ENCODE results near the gene FCGR3A.
"Not testable (repeated sequence)": the region's sequence is repeated elsewhere in the genome, so short reads cannot be mapped to it uniquely, and the experiment has no call there.

The FCGR3A gene

DNA sequence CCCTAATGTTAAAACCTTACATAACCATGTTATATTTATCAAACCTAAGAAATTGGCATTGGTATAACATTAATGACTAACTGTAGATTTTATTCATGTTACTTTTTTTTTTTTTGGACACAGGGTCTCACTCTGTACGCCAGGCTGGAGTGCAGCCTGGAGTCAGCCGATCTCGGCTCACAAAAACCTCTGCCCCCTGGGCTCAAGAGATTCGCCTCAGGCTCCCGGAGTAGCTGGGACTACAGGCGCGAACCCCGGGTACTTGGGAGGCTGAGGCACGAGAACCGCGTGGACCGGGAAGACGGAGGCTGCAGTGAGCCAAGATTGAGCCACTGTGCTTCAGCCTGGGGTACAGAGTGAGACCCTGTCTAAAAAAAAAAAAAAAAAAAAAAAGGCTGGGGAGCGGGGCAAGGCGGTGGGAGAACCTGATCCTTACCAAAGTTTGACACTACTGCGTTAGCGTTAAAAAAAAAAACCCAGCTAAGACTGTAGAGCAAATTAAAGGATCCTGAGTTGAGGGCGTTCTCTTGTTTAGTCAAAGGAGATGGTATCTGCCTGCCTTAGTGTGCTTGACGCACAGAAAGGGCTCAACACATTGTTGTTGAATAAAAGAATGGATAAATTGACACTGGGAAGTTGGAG lies 20.0 kb downstream of the FCGR3A start:
- not testable (repeated sequence) for DNase-seq

DNA sequence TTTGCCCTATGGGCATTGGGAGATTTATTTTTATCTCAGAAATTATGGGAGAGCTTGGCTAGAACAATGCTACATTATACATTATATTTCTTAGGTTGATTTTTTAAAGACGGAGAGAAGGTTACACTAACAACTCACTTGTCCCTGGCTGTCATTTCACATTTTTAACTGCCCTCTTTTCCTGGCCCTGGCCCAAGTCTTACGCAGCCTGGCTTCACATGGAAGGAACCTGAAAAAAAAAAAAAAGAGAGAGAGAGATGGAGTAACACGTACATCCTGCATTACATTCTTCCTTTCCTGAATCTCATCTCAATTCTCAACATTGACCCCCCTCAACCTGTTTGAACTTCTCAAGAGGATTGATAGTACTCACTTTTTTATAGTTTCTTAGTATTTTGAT lies 21.1 kb downstream of the FCGR3A start:
- not testable (repeated sequence) for DNase-seq

DNA sequence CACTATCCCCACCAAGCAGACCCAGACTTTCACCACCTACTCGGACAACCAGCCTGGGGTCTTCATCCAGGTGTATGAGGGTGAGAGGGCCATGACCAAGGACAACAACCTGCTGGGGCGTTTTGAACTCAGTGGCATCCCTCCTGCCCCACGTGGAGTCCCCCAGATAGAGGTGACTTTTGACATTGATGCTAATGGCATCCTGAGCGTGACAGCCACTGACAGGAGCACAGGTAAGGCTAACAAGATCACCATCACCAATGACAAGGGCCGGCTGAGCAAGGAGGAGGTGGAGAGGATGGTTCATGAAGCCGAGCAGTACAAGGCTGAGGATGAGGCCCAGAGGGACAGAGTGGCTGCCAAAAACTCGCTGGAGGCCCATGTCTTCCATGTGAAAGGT lies 23.7 kb downstream of the FCGR3A start:
- DNase-seq = not testable (repeated sequence)

DNA sequence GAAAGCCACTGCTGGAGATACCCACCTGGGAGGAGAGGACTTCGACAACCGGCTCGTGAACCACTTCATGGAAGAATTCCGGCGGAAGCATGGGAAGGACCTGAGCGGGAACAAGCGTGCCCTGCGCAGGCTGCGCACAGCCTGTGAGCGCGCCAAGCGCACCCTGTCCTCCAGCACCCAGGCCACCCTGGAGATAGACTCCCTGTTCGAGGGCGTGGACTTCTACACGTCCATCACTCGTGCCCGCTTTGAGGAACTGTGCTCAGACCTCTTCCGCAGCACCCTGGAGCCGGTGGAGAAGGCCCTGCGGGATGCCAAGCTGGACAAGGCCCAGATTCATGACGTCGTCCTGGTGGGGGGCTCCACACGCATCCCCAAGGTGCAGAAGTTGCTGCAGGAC lies 24.3 kb downstream of the FCGR3A start:
- not testable (repeated sequence) for DNase-seq

DNA sequence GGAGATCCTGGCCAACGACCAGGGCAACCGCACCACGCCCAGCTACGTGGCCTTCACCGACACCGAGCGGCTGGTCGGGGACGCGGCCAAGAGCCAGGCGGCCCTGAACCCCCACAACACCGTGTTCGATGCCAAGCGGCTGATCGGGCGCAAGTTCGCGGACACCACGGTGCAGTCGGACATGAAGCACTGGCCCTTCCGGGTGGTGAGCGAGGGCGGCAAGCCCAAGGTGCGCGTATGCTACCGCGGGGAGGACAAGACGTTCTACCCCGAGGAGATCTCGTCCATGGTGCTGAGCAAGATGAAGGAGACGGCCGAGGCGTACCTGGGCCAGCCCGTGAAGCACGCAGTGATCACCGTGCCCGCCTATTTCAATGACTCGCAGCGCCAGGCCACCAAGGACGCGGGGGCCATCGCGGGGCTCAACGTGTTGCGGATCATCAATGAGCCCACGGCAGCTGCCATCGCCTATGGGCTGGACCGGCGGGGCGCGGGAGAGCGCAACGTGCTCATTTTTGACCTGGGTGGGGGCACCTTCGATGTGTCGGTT lies 24.8 kb downstream of the FCGR3A start:
- DNase-seq = peak; percentile 46

DNA sequence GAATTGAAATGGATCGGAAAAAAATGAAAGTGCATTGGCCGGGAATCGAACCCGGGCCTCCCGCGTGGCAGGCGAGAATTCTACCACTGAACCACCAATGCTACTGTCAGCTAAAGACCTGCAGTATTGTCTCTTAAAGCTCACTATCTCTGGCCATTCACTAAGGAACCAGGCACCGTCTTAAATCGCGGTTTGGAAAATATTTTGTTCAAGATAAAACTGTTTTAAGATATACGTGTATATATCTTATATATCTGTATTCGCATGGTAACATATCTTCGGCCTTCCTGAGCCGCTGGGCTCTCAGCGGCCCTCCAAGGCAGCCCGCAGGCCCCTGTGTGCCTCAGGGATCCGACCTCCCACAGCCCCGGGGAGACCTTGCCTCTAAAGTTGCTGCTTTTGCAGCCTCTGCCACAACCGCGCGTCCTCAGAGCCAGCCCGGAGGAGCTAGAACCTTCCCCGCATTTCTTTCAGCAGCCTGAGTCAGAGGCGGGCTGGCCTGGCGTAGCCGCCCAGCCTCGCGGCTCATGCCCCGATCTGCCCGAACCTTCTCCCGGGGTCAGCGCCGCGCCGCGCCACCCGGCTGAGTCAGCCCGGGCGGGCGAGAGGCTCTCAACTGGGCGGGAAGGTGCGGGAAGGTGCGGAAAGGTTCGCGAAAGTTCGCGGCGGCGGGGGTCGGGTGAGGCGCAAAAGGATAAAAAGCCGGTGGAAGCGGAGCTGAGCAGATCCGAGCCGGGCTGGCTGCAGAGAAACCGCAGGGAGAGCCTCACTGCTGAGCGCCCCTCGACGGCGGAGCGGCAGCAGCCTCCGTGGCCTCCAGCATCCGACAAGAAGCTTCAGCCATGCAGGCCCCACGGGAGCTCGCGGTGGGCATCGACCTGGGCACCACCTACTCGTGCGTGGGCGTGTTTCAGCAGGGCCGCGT lies 25.5 kb downstream of the FCGR3A start, which contains the start of gene HSPA6:
TSS of gene HSPA6 (plus strand) at position 724 of the 925 bp plus-strand sequence. CDS start at position 843, 119 bp downstream.
- peak; percentile 78 for DNase-seq

DNA sequence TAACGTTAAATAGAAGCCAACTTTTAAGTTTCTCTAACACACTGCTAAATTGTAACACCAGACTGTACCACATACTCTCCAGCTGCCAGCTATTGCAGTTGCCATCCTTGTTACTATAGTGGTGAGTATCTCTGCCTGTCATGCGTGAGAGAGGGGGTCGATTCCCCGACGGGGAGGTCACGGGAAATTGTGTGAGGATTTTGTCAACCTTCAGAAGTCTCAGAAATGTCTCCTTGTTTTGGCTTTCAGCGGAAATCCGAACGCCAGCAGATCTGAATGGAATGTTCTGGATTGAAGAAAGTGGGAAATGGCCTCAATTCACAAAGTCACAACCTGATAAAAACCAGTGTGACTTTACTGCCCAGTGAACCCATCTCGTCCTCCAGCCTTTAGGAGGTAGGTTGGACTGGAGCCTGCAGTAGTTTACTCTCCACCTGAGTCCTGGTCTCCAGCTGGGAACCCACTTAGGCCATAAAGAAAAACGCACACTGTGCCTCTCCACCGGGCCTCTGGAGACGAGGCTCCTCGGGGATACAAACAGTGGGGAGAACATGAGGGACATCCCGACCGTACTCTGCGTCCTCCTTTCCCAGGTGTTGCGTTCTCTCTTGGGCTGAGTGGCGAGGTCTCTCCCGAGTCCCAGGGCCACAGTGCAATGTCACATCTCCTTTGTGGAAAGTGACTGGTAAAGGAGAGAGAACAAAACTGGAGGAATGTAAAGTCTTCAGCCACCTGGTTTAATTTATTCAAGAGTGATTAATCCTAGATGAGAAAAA lies 26.4 kb downstream of the FCGR3A start:
- DNase-seq = not testable (repeated sequence)

DNA sequence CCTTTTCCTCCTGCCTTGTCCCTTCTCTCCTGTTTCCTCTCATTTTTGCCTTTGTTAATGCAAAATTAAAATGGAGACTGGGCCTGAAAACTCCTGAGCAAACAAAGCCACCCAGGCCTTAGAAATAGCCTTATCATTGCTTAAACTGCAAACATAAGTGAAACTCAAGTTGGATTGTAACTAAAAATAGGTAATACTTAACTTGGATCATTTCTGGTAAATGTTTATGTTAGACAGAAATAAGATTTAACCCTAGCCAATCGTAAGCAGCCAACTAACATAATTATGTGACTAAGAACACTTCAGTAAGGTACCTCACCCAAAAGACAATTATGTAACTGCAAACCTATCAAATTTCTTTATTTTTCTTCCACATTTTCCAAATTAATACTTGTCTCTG lies 35.7 kb downstream of the FCGR3A start:
- DNase-seq = not testable (repeated sequence)

DNA sequence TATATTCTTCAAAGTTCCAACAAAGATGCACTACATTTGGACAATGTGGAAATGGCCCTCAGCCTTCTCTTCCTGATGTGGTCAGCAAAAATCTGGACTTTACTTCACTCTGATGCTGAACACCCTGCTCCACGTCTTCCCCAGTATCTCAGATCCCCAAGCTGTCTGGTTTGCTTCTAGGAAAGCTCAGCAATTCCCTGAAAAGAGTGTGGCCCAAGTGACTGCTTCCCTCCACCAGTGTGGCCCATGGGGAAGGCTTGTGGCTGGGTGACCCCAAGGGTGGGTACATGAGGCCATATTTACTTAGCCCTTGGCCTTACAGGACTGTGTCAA lies 36.2 kb downstream of the FCGR3A start:
- DNase-seq = not testable (repeated sequence)

DNA sequence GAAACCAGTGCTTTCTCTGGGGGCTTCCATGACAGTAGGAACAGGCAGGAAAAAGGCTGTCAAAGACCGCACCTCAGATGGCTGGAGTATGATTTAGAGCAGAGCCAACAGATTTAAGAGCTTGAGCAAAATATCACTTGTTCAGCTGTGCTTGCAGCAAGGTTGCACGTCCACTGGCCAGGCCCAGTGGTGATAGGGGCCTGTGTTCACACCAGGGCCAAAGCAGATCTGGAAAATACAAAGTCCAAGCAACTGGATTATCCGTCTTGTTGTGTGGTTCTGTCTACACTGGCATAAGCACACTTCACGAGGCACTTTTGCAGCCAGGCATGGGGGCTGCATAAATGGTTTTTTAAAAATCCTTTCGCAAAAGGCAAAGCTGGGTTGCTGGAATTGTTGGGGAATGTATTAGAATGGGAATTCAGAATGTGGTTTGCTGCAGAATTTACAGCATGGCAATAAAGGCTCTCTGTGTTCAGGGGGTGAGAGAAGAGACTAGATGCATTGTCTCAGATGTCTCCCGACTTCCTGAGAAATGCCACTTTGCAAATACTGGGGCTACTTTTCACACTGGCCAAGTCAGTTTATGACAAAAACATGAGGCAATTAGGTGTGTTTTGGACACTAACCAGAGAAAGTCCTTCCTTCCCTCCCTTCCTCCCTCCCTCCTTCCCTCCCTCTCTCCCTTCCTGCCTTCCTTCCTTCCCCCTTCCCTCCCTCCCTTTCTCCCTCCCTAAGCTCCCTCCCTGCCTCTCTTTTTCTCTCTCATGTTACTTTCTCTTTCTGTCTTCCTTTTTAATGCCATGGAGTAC lies 36.8 kb downstream of the FCGR3A start:
- DNase-seq = not testable (repeated sequence)

DNA sequence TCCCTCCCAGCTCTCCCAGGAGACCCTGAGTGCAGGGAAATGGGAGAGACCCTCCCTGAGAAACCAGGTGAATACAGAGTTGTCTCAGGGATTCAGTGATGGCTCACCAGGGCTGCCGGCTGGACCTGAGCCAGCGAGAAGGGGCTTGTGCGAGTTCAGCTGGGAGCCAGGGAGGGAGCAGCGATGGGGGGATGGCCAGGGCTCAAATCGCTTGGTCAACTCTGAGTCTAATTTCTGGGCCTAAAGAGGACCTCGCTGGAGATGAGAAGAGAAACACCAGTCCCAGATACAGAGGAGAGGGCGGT lies 37.9 kb downstream of the FCGR3A start:
- DNase-seq = no peak

DNA sequence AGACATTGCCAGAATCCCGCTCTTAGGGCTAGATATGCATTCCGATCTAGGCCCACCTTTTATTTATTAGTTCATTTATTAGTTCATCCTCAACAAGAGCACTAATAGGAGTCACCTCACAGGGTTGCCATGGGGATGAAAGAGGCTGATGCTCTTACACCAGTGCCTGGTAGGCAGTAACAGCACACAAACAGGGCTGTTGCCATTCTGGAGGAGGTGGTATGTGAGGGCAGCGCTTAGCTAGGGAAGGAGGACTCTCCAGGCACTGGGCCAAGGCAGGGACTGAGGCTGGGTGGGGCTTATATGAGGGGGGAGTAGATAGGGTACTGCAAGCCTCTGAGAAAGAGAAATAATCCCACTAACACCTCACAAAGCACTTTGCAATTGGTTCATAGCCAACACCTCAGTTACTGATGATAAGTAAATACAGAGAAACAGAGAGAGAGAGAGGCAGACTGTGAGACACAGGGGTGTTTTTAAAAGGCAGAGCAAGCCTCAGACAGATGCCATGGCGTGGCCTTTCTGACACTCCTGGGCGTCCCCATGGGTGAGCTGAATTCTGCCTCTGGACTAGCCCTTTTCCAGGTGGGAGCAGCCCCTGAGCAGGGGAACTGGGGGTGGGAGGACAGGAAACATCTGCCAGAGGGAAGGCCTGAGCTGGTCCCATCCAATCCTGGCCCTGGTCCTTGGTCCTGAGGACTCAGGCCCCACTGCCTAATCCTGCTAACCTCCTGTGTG lies 38.4 kb downstream of the FCGR3A start:
- no peak for DNase-seq

DNA sequence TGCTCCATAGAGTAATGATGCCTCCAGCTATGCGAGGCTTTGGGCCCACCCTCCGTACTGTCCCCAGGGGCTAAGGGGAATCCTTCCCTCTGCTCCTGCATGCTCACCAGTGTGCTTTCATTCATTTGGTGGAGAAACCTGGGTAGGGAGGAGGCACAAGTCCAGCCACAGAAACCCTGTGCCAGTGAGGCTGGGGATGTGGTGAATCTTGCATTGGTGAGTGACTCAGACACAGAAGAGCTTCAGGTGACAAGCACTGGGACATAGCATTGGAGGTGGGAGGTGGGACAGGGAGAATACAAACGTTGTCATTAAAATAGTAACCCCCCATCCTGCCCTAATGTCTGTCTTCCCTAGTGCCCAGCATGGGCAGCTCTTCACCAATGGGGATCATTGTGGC lies 39.1 kb downstream of the FCGR3A start:
- no peak for DNase-seq

DNA sequence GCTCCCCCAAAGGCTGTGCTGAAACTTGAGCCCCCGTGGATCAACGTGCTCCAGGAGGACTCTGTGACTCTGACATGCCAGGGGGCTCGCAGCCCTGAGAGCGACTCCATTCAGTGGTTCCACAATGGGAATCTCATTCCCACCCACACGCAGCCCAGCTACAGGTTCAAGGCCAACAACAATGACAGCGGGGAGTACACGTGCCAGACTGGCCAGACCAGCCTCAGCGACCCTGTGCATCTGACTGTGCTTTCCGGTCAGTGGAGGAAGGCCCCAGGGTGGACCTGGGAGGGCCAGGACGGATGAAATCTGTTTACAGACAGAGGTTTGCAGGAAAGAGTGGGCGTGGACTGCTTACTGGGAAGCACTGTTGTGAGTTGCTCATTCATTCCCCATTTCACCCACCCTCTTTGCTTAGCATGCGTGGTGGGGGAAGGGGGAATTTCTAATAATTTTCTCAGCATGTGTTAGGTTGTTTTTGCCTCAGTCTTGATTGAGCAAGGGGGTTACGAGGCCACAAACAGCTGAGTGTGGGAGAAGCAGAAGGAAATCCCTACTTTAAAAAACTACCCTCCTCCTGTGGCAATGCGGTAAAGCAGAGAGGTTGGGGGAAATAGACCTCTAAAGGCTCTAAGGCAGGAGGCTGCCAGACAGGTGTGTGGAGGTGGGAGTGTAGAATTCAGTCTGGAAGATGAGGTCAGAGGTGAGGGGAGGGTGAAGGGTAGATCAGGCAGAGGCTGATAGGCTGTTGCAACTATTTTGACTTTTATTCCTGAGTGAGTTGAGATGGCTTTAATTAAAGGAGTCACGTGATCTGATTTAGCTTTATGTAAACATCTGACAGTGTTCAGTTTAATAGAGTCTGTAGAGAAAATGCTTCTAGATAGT lies 43.0 kb downstream of the FCGR3A start:
- DNase-seq = no peak

DNA sequence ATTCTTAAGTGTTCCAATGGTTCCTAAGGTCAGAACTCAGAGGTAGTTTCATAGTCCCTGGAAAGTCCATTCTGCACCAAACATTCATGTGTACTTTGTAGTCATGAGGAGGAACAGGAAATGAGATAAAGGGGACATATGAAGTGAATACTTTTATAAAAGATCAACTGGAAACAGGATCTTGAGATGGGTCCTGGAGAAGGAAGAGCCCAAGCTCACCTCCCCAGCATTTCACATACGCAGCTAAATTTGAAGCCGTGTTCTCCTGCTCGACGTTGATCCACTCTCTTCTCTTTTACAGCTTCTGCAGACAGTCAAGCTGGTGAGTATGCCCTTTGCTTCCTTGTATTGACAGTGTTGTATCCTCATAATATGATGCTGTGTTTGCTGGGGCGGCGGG lies 43.9 kb downstream of the FCGR3A start:
- no peak for DNase-seq

DNA sequence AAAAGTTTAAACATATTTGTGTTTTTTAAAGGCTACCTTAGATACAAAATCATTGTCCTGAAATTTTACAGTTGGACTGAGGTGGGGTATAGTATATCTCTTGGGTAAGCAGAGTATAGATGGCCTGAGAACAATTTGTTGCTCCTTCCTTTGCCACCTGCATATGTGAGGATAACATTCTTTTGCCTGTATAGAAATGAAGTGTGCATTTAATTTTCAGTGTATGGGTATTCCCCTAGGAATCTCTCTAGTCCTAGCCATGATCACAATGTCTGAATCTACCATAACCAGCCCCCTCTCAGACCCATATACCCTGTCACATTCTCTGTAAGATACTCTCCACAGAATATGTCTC lies 46.2 kb downstream of the FCGR3A start:
- no peak for DNase-seq

DNA sequence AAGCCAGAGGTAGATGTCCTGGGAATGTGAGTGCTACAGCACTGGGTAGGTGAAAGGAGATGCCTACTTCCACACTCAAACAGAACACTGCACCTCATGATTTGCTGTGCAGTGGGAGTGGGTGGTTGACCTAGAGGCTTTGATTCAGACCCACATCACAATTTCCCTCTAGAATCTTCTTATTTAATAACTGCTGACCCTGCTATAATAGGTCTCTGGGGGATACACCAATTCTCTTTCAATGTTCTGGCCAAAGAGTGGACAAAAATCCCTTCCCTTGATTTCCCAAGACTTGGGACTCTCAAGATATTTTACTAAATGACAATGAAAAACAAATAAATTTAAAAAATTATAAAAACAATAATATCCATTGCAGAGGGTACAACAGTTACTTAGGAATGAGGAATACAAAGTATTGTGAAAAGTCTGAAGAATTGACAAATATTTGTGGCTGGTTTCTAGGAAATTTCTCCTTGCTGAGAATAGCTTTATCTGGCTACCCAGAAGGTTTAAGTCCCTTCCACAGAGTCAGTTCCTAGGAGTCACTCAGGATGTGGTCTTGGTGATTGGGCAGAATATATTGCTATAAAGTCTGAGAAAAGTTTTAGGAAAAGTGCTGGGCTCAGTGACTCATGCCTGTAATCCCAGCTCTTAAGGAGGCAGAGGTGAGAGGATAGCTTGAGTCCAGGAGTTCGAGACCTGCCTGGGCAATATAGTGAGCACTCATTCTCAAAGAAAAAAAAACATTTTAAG lies 46.8 kb downstream of the FCGR3A start:
- no peak for DNase-seq

DNA sequence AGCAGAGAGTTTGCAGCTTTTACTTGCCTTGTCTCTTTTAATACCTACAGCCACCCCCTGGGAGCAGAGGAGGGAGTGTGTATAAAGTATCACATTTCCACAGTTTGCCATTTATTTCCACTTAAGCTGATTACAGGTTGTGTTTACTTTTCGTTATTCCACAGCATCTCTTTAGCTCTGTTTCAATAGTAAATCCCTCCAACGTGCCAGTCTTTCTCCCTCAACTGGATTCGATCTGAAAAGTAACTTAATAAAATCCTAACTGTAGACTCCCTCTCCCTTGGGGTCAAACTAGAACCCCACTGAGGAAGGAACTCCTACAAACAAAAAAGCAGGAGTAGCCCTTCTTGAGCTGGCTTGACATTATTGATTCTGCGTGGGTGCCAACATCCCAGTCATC lies 47.4 kb downstream of the FCGR3A start:
- DNase-seq = no peak

DNA sequence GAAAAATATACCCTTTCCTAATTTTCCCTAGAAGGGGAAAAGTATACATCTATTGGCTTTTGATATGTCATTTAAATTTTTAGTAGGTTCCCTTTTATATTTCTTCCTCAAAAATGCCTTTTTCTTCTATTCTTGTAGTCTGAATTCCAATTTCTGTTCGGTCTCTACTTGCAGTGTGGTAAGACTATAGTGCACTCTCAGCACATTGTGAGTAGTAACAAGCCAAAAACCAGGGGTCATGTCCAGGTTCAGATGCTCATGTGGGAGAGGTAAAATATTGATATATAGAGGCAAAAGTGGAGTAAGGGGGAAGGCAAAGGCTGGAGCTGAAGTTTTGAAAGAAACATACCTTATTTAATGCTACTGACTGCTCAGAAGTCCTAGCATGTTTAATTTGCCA lies 48.4 kb downstream of the FCGR3A start:
- DNase-seq = no peak

Data from stimulated activated CD4-positive, alpha-beta T cell treated with anti-CD3 and anti-CD28 coated beads, Interleukin-15, amount 100 ng/mL, for 24 hours (primary cell).